ENCODE results near the gene TMEM51. TPM values are rescaled to one million over a fixed set of nuclear protein-coding genes. Genes with fewer than 3 reads are reported as not detected.

TMEM51 gene
- polyA plus RNA-seq, 1 donor from 2014 or later, result 1.7 TPM

GRCh38 chr1:15180945-15181523 is 27.5 kb downstream of the TMEM51 start:
- H3K9me3 ChIP-seq (ENCODE audit: low read length), result no peaks in the 10 kb centered on the region
- no peaks in the 10 kb centered on the region for H3K27me3 ChIP-seq (ENCODE audit: insufficient read depth, low read depth, low read length)
- no peak for TF ChIP-seq EP300 (conservative IDR thresholded peaks at IDR 0.05; ENCODE audit: poor library complexity, severe bottlenecking)
- no peak for TF ChIP-seq EZH2 (IDR thresholded peaks at IDR 0.05; ENCODE audit: borderline replicate concordance, insufficient read depth, low read length, poor library complexity, severe bottlenecking)
- TF ChIP-seq RAD21 (conservative IDR thresholded peaks at IDR 0.05), result no peak
- no peak for TF ChIP-seq POLR2AphosphoS5 (IDR thresholded peaks at IDR 0.05)
- TF ChIP-seq MXI1 (conservative IDR thresholded peaks at IDR 0.05; ENCODE audit: poor library complexity, severe bottlenecking), result no peak
- TF ChIP-seq, protein P1, sequence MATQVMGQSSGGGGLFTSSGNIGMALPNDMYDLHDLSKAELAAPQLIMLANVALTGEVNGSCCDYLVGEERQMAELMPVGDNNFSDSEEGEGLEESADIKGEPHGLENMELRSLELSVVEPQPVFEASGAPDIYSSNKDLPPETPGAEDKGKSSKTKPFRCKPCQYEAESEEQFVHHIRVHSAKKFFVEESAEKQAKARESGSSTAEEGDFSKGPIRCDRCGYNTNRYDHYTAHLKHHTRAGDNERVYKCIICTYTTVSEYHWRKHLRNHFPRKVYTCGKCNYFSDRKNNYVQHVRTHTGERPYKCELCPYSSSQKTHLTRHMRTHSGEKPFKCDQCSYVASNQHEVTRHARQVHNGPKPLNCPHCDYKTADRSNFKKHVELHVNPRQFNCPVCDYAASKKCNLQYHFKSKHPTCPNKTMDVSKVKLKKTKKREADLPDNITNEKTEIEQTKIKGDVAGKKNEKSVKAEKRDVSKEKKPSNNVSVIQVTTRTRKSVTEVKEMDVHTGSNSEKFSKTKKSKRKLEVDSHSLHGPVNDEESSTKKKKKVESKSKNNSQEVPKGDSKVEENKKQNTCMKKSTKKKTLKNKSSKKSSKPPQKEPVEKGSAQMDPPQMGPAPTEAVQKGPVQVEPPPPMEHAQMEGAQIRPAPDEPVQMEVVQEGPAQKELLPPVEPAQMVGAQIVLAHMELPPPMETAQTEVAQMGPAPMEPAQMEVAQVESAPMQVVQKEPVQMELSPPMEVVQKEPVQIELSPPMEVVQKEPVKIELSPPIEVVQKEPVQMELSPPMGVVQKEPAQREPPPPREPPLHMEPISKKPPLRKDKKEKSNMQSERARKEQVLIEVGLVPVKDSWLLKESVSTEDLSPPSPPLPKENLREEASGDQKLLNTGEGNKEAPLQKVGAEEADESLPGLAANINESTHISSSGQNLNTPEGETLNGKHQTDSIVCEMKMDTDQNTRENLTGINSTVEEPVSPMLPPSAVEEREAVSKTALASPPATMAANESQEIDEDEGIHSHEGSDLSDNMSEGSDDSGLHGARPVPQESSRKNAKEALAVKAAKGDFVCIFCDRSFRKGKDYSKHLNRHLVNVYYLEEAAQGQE (IDR thresholded peaks at IDR 0.05; ENCODE audit: borderline replicate concordance), result no peak
- no peak for TF ChIP-seq CTCF (IDR thresholded peaks at IDR 0.05; ENCODE audit: poor library complexity, severe bottlenecking)
- no peak for TF ChIP-seq TAF1 (IDR thresholded peaks at IDR 0.05; ENCODE audit: low read depth)
- no peak for TF ChIP-seq SMC3 (conservative IDR thresholded peaks at IDR 0.05; ENCODE audit: poor library complexity)
- no peak overlapping the region for H3K27ac ChIP-seq (ENCODE audit: low read length)
- H2AFZ ChIP-seq (ENCODE audit: low read depth, low read length), result no peak overlapping the region
- no peak overlapping the region for H3K4me3 ChIP-seq (ENCODE audit: low read length)
- H3K36me3 ChIP-seq (ENCODE audit: insufficient read depth, low read length), result no peaks in the 10 kb centered on the region
- no peak overlapping the region for H3K9ac ChIP-seq (ENCODE audit: low read length)
- H3K9me2 ChIP-seq (ENCODE audit: insufficient read depth, low read length), result no peaks in the 10 kb centered on the region
- no peak overlapping the region for H3K4me2 ChIP-seq (ENCODE audit: low read length)
- no peaks in the 10 kb centered on the region for H3K79me2 ChIP-seq (replicated peaks; ENCODE audit: insufficient read depth, low read length)
- no peaks in the 10 kb centered on the region for H4K20me1 ChIP-seq (ENCODE audit: insufficient read depth)
- no peaks in the 10 kb centered on the region for H3F3A ChIP-seq (ENCODE audit: insufficient read depth, low read length, poor library complexity, severe bottlenecking)

DNA sequence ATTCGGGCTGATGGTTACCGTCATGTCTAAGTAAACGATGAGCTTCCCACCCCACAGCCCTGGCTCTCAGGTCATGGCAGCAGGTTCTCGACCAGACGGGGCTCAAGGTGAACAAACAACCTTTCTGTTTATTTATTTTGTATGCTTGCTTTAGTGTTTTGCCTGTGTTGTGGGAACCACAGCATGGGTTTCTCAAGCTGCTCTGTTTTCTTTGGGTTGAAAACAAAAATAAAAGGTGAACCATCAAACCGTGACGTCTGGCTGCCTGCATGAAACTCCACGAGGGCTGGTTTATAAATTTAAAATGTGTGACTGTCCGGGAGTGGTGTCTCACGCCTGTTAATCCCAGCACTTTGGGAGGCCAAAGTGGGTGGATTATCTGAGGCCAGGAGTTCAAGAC is 28.0 kb downstream of the TMEM51 start:
- Histone ChIP-seq H3K9me3 (ENCODE audit: low read length) (no peaks in the 10 kb centered on the region), H3K4me3 (ENCODE audit: low read length) (no peak overlapping the region), H4K20me1 (ENCODE audit: insufficient read depth) (no peaks in the 10 kb centered on the region), H3K36me3 (ENCODE audit: insufficient read depth, low read length) (no peaks in the 10 kb centered on the region), H3K27ac (ENCODE audit: low read length) (no peak overlapping the region), H3K4me2 (ENCODE audit: low read length) (no peak overlapping the region), H3F3A (ENCODE audit: insufficient read depth, low read length, poor library complexity, severe bottlenecking) (no peaks in the 10 kb centered on the region), H3K27me3 (ENCODE audit: insufficient read depth, low read depth, low read length) (no peaks in the 10 kb centered on the region), H3K79me2 (replicated peaks; ENCODE audit: insufficient read depth, low read length) (no peaks in the 10 kb centered on the region), H3K9me2 (ENCODE audit: insufficient read depth, low read length) (no peaks in the 10 kb centered on the region), H2AFZ (ENCODE audit: low read depth, low read length) (no peak overlapping the region), H3K9ac (ENCODE audit: low read length) (no peak overlapping the region)
- TF ChIP-seq POLR2AphosphoS5 (IDR thresholded peaks at IDR 0.05) (no peak), CTCF (IDR thresholded peaks at IDR 0.05; ENCODE audit: poor library complexity, severe bottlenecking) (no peak), EZH2 (IDR thresholded peaks at IDR 0.05; ENCODE audit: borderline replicate concordance, insufficient read depth, low read length, poor library complexity, severe bottlenecking) (no peak), EP300 (conservative IDR thresholded peaks at IDR 0.05; ENCODE audit: poor library complexity, severe bottlenecking) (no peak), TAF1 (IDR thresholded peaks at IDR 0.05; ENCODE audit: low read depth) (no peak), RAD21 (conservative IDR thresholded peaks at IDR 0.05) (no peak), SMC3 (conservative IDR thresholded peaks at IDR 0.05; ENCODE audit: poor library complexity) (no peak), MXI1 (conservative IDR thresholded peaks at IDR 0.05; ENCODE audit: poor library complexity, severe bottlenecking) (no peak)
- TF ChIP-seq, protein P1 (IDR thresholded peaks at IDR 0.05; ENCODE audit: borderline replicate concordance), result no peak
